Psoas muscle (tissue), 8 donors: ENCODE measurements around the gene CCDC57. TPM values are rescaled to one million over a fixed set of nuclear protein-coding genes. Genes with fewer than 3 reads are reported as not detected.
"Not testable (repeated sequence)": the region's sequence is repeated elsewhere in the genome, so short reads cannot be mapped to it uniquely, and the experiment has no call there.

Experiments used
- ATAC-seq, 4 donors: fragments of 200-7000 bp; cut with Tn5 transposase; one replicate each; pipeline ENCODE4 v1.9.1; 2020; ENCODE audit warnings: moderate library complexity in 3 of 4, mild to moderate bottlenecking in 2 of 4
- DNase-seq, 2 donors: peaks; one replicate each; pipeline ENCODE4 v3.0.0-alpha.2; 2020
- H3K27ac ChIP-seq: fragments of 200-600 bp; one replicate; pipeline ENCODE4 v1.8.0; 2022
- H3K27me3 ChIP-seq, 3 donors: fragments of 200-600 bp in 1 of 3; one replicate each; pipeline versions ENCODE4 v1.6.1 to v1.8.0; 2013 to 2022; ENCODE audit warnings: low read length in 2 of 3, mild to moderate bottlenecking in 2 of 3, moderate library complexity in 1 of 3; ENCODE audit not compliant: insufficient read depth in 3 of 3
- H3K36me3 ChIP-seq, 2 donors: fragments of 200-600 bp in 1 of 2; one replicate each; pipeline versions ENCODE4 v1.6.1 to v1.8.0; 2013 to 2022; ENCODE audit warnings: low read depth in 1 of 2, mild to moderate bottlenecking in 1 of 2, moderate library complexity in 1 of 2; ENCODE audit not compliant: insufficient read depth in 1 of 2
- H3K4me1 ChIP-seq: fragments of 200-600 bp; one replicate; pipeline ENCODE4 v1.8.0; 2022
- H3K4me3 ChIP-seq: fragments of 200-600 bp; one replicate; pipeline ENCODE4 v1.8.0; 2022; ENCODE audit warnings: mild to moderate bottlenecking
- H3K9me3 ChIP-seq: fragments of 200-600 bp; one replicate; pipeline ENCODE4 v1.8.0; 2022
- CTCF ChIP-seq: fragments of 200-600 bp; IDR thresholded peaks from one replicate; pipeline ENCODE4 v1.8.0; 2022; ENCODE audit warnings: antibody characterized with exemption
- WGBS, 3 donors: extraction: QIAGEN DNeasy Blood & Tissue Kit; methylation state at CpG; one replicate each; pipeline versions ENCODE4 v1.1.6 to v1.1.7; 2013; 5-methylcytosine and 5-hydroxymethylcytosine counted together
- intact Hi-C, 2 donors: fragments of 100-400 bp; cut with DNase I; formaldehyde crosslinking; loops; one replicate each; pipeline versions ENCODE4 v1.11.0 to v1.14.2; 2022
- polyA plus RNA-seq, 3 donors: library from polyadenylated mRNA; stranded (reverse); fragments of 200-250 nt; gene quantifications; one replicate each; pipeline ENCODE4 v1.2.3, GENCODE V29; 2013
- total RNA-seq, 4 donors: library from RNA; stranded (reverse); fragmentation: NEBNext Ultra II Directional in 2 of 4; extraction: Animal tissue kit (Norgen Biotek cat#: 25700) in 2 of 4; gene quantifications; one replicate each; pipeline versions ENCODE4 v1.2.1 to v1.2.4, GENCODE V29; 2021 to 2023
- donor health status: healthy with polysubstance abuse.
- donor health status: DM: no; HTN: no; CAD: no; lungs with moderate emphysema.
- donor health status: Bipolar disorder and iron deficiency.
- donor health status: healthy.
- donor health status: DM: yes; HTN: yes; CAD: no.
- donor health status: DM: no; HTN: no; CAD: no.
- donor health status: DM: no; HTN: no; CAD: no.
- donor health status: DM: yes; HTN: yes; CAD: no.

Gene CCDC57
- total and polyA plus RNA-seq, 7 donors, result 7.2 to 15.3 (median 11.1) TPM

GRCh38 chr17:82138511-82138992, 74.1 kb downstream of the CCDC57 start:
- H3K4me1 ChIP-seq, result no peaks in the 10 kb centered on the region
- no peak for ATAC-seq
- H3K9me3 ChIP-seq, result no peaks in the 10 kb centered on the region
- no peaks in the 10 kb centered on the region for H3K36me3 ChIP-seq
- TF ChIP-seq CTCF, result no peak
- 85 to 90% (median 86%) methylated on average over 28 of the region's 28 CpGs for WGBS, 3 donors
- intact Hi-C loops, result no loop called here
- no peak overlapping the region for H3K4me3 ChIP-seq
- no peak overlapping the region for H3K27ac ChIP-seq
- H3K27me3 ChIP-seq, result no peaks in the 10 kb centered on the region
- DNase-seq, result no peak

GRCh38 chr17:82134101-82134500, 78.5 kb downstream of the CCDC57 start:
- Histone ChIP-seq H3K9me3 (no peaks in the 10 kb centered on the region), H3K27me3 (no peaks in the 10 kb centered on the region), H3K4me3 (no peak overlapping the region), H3K4me1 (no peaks in the 10 kb centered on the region), H3K27ac (peak overlapping the region; percentile 6), H3K36me3 (no peaks in the 10 kb centered on the region)
- DNase-seq (peak; percentile 36 to 70), ATAC-seq (peak; percentile 57 to 91 (median 82))
- WGBS, 3 donors, result 81 to 91% (median 91%) methylated on average over 11 of the region's 11 CpGs
- intact Hi-C loops, result no loop called here
- no peak for TF ChIP-seq CTCF

GRCh38 chr17:82133166-82133953, 79.3 kb downstream of the CCDC57 start:
- H3K36me3 ChIP-seq, H3K9me3 ChIP-seq, H3K4me1 ChIP-seq, H3K27me3 ChIP-seq, intact Hi-C loops, DNase-seq, H3K4me3 ChIP-seq: not testable (repeated sequence)
- ATAC-seq, result peak; percentile 73 to 83 (median 76)
- H3K27ac ChIP-seq, result peak overlapping the region; percentile 6
- 76 to 87% (median 84%) methylated on average over 8 of the region's 8 CpGs for WGBS, 3 donors

GRCh38 chr17:82129095-82129494, 83.5 kb downstream of the CCDC57 start:
- ATAC-seq, result no peak
- H3K9me3 ChIP-seq, result no peaks in the 10 kb centered on the region
- TF ChIP-seq CTCF, result no peak
- no peaks in the 10 kb centered on the region for H3K27me3 ChIP-seq
- H3K36me3 ChIP-seq, result peaks cover 0 to 8% of the 10 kb centered on the region in 2 donors
- intact Hi-C loops, result loop anchor here in 1 of 2 donors (5.0 kb wide), 1 partner anchor 58 kb away; no protein-coding TSS in a partner anchor
- H3K27ac ChIP-seq, result no peak overlapping the region
- DNase-seq, result no peak
- no peaks in the 10 kb centered on the region for H3K4me1 ChIP-seq
- H3K4me3 ChIP-seq, result no peak overlapping the region
- 93 to 94% (median 93%) methylated on average over 4 of the region's 4 CpGs for WGBS, 3 donors

- H3K4me1 ChIP-seq, result no peaks in the 10 kb centered on the region
- ATAC-seq, result no peak
- no peaks in the 10 kb centered on the region for H3K27me3 ChIP-seq
- H3K36me3 ChIP-seq, result peaks cover 0 to 8% of the 10 kb centered on the region in 2 donors
- DNase-seq, result no peak
- H3K4me3 ChIP-seq, result no peak overlapping the region
- H3K9me3 ChIP-seq, result no peaks in the 10 kb centered on the region
- WGBS, 3 donors, result 81 to 87% (median 84%) methylated on average over 15 of the region's 15 CpGs
- no peak for TF ChIP-seq CTCF
- intact Hi-C loops, result loop anchor here in 1 of 2 donors (5.0 kb wide), 1 partner anchor 59 kb away; no protein-coding TSS in a partner anchor
- no peak overlapping the region for H3K27ac ChIP-seq
These were observed 84.4 kb downstream of the CCDC57 start for GRCh38 chr17:82128287-82128686.
